H9 (cell line): ENCODE data around the gene TNFAIP2. TPM values are rescaled to one million over a fixed set of nuclear protein-coding genes. Genes with fewer than 3 reads are reported as not detected.
"Not testable (repeated sequence)": the region's sequence is repeated elsewhere in the genome, so short reads cannot be mapped to it uniquely, and the experiment has no call there.

Source experiments
- DNase-seq: peaks from one replicate; pipeline ENCODE4 v3.0.0-alpha.2; 2017
- H2AFZ ChIP-seq: one replicate; pipeline ENCODE4 v1.6.1; 2013; ENCODE audit warnings: mild to moderate bottlenecking, low read length, control low read depth, moderate library complexity
- H2AK5ac ChIP-seq: 2 replicates; pipeline ENCODE4 v1.6.1; 2013; ENCODE audit warnings: low read length, control low read depth, mixed read lengths; ENCODE audit not compliant: insufficient read length
- H2BK120ac ChIP-seq: one replicate; pipeline ENCODE4 v1.6.1; 2013; ENCODE audit warnings: low read depth, mild to moderate bottlenecking, low read length, control low read depth, inconsistent platforms; ENCODE audit not compliant: poor library complexity, severe bottlenecking
- H2BK12ac ChIP-seq: 2 replicates; pipeline ENCODE4 v1.6.1; 2013; ENCODE audit warnings: low read length, control low read depth, mixed read lengths, low read depth; ENCODE audit not compliant: insufficient read length
- H2BK15ac ChIP-seq: 2 replicates; pipeline ENCODE4 v1.6.1; 2013; ENCODE audit warnings: low read depth, low read length, control low read depth
- H2BK20ac ChIP-seq: one replicate; pipeline ENCODE4 v1.6.1; 2013; ENCODE audit warnings: low read depth, mild to moderate bottlenecking, low read length, control low read depth, inconsistent platforms; ENCODE audit not compliant: poor library complexity, severe bottlenecking
- H2BK5ac ChIP-seq: 2 replicates; pipeline ENCODE4 v1.6.1; 2013; ENCODE audit warnings: low read length, control low read depth, mixed read lengths; ENCODE audit not compliant: insufficient read length
- H3K14ac ChIP-seq: 2 replicates; pipeline ENCODE4 v1.6.1; 2013; ENCODE audit warnings: low read length, control low read depth; ENCODE audit not compliant: insufficient read depth
- H3K18ac ChIP-seq: 2 replicates; pipeline ENCODE4 v1.6.1; 2013; ENCODE audit warnings: low read depth, mild to moderate bottlenecking, mixed read lengths, low read length, control low read depth; ENCODE audit not compliant: insufficient read length
- H3K23ac ChIP-seq: 2 replicates; pipeline ENCODE4 v1.6.1; 2013; ENCODE audit warnings: low read length, control low read depth, mixed read lengths, low read depth; ENCODE audit not compliant: insufficient read length
- H3K23me2 ChIP-seq: 2 replicates; pipeline ENCODE4 v1.6.1; 2013; ENCODE audit warnings: low read depth, mild to moderate bottlenecking, mixed read lengths, low read length, control low read depth; ENCODE audit not compliant: insufficient read length, poor library complexity, severe bottlenecking
- H3K27ac ChIP-seq: 2 replicates; pipeline ENCODE4 v1.5.1; 2013; ENCODE audit warnings: low read length, control low read depth, mixed read lengths, low read depth; ENCODE audit not compliant: insufficient read length
- H3K27me3 ChIP-seq: 2 replicates; pipeline ENCODE4 v1.6.1; 2013; ENCODE audit warnings: low read length, control low read depth, inconsistent platforms; ENCODE audit not compliant: insufficient read depth
- H3K4ac ChIP-seq: 2 replicates; pipeline ENCODE4 v1.6.1; 2013; ENCODE audit warnings: low read depth, mild to moderate bottlenecking, control low read depth, inconsistent platforms, low read length, moderate library complexity
- H3K4me1 ChIP-seq: 2 replicates; pipeline ENCODE4 v1.6.1; 2013; ENCODE audit warnings: low read length, control low read depth, inconsistent platforms; ENCODE audit not compliant: insufficient read depth
- H3K4me2 ChIP-seq: 2 replicates; pipeline ENCODE4 v1.6.1; 2013; ENCODE audit warnings: low read length, control low read depth, mixed read lengths; ENCODE audit not compliant: insufficient read length, insufficient read depth
- H3K56ac ChIP-seq: 2 replicates; pipeline ENCODE4 v1.6.1; 2013; ENCODE audit warnings: low read depth, mild to moderate bottlenecking, mixed read lengths, low read length, control low read depth; ENCODE audit not compliant: insufficient read length
- H3K79me1 ChIP-seq: 2 replicates; pipeline ENCODE4 v1.6.1; 2013; ENCODE audit warnings: low read depth, mild to moderate bottlenecking, moderate library complexity, low read length, control low read depth, inconsistent platforms; ENCODE audit not compliant: insufficient read depth, poor library complexity, severe bottlenecking
- H3K79me2 ChIP-seq: 2 replicates; pipeline ENCODE4 v1.6.1; 2013; ENCODE audit warnings: low read length, control low read depth, inconsistent platforms; ENCODE audit not compliant: insufficient read depth
- H3K9ac ChIP-seq: 2 replicates; pipeline ENCODE4 v1.6.1; 2013; ENCODE audit warnings: low read length, control low read depth, mixed read lengths; ENCODE audit not compliant: insufficient read length; ENCODE audit errors: extremely low read depth
- H3K9me3 ChIP-seq: one replicate; pipeline ENCODE4 v1.6.1; 2013; ENCODE audit warnings: low read depth, low read length, inconsistent platforms; ENCODE audit not compliant: control insufficient read depth
- H3T11ph ChIP-seq: one replicate; pipeline ENCODE4 v1.6.1; 2013; ENCODE audit warnings: mild to moderate bottlenecking, low read length, control low read depth, inconsistent platforms
- H4K20me1 ChIP-seq: one replicate; pipeline ENCODE4 v1.6.1; 2013; ENCODE audit not compliant: control insufficient read depth, insufficient read length, insufficient read depth
- H4K5ac ChIP-seq: 2 replicates; pipeline ENCODE4 v1.6.1; 2013; ENCODE audit warnings: low read depth, mild to moderate bottlenecking, mixed read lengths, low read length, control low read depth; ENCODE audit not compliant: insufficient read length
- H4K8ac ChIP-seq: replicated peaks from 2 replicates; pipeline ENCODE4 v1.6.1; 2013; ENCODE audit warnings: low read length, control low read depth, mixed read lengths, low read depth; ENCODE audit not compliant: insufficient read length
- H4K91ac ChIP-seq: 2 replicates; pipeline ENCODE4 v1.6.1; 2013; ENCODE audit warnings: low read depth, mild to moderate bottlenecking, moderate library complexity, mixed read lengths, low read length, control low read depth; ENCODE audit not compliant: insufficient read length
- H3K27ac Mint-ChIP-seq, 3 experiments: 2 replicates in 2 of 3; 3 replicates in 1 of 3; pipeline ENCODE4 v1.8.0; 2020 to 2021; ENCODE audit warnings: mixed read lengths in 3 of 3, mild to moderate bottlenecking in 1 of 3, moderate library complexity in 1 of 3
- H3K27me3 Mint-ChIP-seq: 2 replicates; pipeline ENCODE4 v1.8.0; 2021; ENCODE audit warnings: low read depth, mild to moderate bottlenecking, moderate library complexity, mixed read lengths
- H3K36me3 Mint-ChIP-seq, 3 experiments: 2 replicates in 2 of 3; 3 replicates in 1 of 3; pipeline ENCODE4 v1.8.0; 2020 to 2021; ENCODE audit warnings: low read depth in 3 of 3, mixed read lengths in 3 of 3; ENCODE audit not compliant: insufficient read depth in 1 of 3
- H3K4me1 Mint-ChIP-seq, 2 experiments: 2 replicates each; pipeline ENCODE4 v1.8.0; 2020; ENCODE audit warnings: mixed read lengths in 2 of 2
- H3K4me3 Mint-ChIP-seq, 2 experiments: 2 replicates in 1 of 2; 3 replicates in 1 of 2; pipeline ENCODE4 v1.8.0; 2020 to 2021; ENCODE audit warnings: mild to moderate bottlenecking in 2 of 2, mixed read lengths in 2 of 2, moderate library complexity in 1 of 2
- H3K9me3 Mint-ChIP-seq, 2 experiments: 2 replicates in 1 of 2; 3 replicates in 1 of 2; pipeline ENCODE4 v1.8.0; 2020; ENCODE audit warnings: mild to moderate bottlenecking in 2 of 2, mixed read lengths in 2 of 2, moderate library complexity in 1 of 2
- WGBS: extraction: QIAGEN DNeasy Blood & Tissue Kit; methylation state at CpG from one replicate; pipeline ENCODE4 v1.1.7; 2013; ENCODE audit warnings: missing lambda C conversion rate, low lambda C conversion rate, mixed read lengths; ENCODE audit not compliant: insufficient read length; ENCODE audit errors: extremely low coverage; 5-methylcytosine and 5-hydroxymethylcytosine counted together
- total RNA-seq: library from RNA; stranded (reverse); gene quantifications from 2 replicates; pipeline ENCODE4 v1.2.1, GENCODE V29; 2021
- TF ChIP-seq, protein P1 (sequence below): fragments of 200-600 bp; sonication (generic); conservative IDR thresholded peaks from 3 replicates; pipeline ENCODE4 v1.8.0; 2021; ENCODE audit warnings: antibody characterized with exemption, mild to moderate bottlenecking

TNFAIP2 gene
- total RNA-seq, 1 experiment from 2014 or later: 29.3 TPM

GRCh38 chr14:103172921-103173320 is 49.7 kb downstream of the TNFAIP2 start:
- no CpG with 5 or more reads among the region's 5 CpGs for WGBS

DNA sequence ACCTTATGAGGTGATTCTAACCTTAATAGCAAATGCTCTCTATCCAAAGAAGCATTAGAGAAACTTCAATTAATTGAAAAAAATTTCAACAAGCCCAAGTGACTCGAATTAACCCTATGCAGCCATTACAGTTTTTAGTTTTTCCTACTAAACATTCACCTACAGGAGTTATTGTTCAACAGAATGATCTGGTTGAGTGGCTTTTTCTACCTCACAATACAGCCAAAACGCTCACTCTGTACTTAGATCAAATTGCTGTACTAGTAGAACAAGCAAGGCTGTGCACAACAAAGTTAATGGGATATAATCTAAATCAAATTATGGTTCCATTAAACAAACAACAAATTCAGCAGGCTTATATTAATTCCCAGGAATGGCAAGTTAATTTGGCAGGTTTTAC is 50.6 kb downstream of the TNFAIP2 start:
- H3K27ac Mint-ChIP-seq, H3K4me1 Mint-ChIP-seq, H3K79me1 ChIP-seq, H4K8ac ChIP-seq, H3K14ac ChIP-seq, H3K79me2 ChIP-seq, H3K4me1 ChIP-seq, H2BK12ac ChIP-seq, H4K91ac ChIP-seq, DNase-seq, H3K27me3 Mint-ChIP-seq, H4K20me1 ChIP-seq, H3K27ac ChIP-seq, H3K4ac ChIP-seq, H3K23me2 ChIP-seq, H2BK20ac ChIP-seq, H3K18ac ChIP-seq, H3T11ph ChIP-seq, H4K5ac ChIP-seq, H2BK15ac ChIP-seq, H2BK120ac ChIP-seq, H3K4me2 ChIP-seq, H3K27me3 ChIP-seq, H2BK5ac ChIP-seq, H2AFZ ChIP-seq, H2AK5ac ChIP-seq, H3K4me3 Mint-ChIP-seq, H3K9ac ChIP-seq, H3K56ac ChIP-seq, H3K23ac ChIP-seq: not testable (repeated sequence)
- H3K36me3 Mint-ChIP-seq: peaks cover 12 to 35% (median 34%) of the 10 kb centered on the region in 3 experiments
- WGBS: no CpG with 5 or more reads among the region's 2 CpGs
- H3K9me3 ChIP-seq: peaks cover 33% of the 10 kb centered on the region
- peaks cover 54 to 59% of the 10 kb centered on the region in 2 experiments for H3K9me3 Mint-ChIP-seq

More at GRCh38 chr14:103172921-103173320, 49.7 kb downstream of the TNFAIP2 start:
- peaks cover 54 to 59% of the 10 kb centered on the region in 2 experiments for H3K9me3 Mint-ChIP-seq
- H2AFZ ChIP-seq: no peak overlapping the region
- H3K27me3 ChIP-seq: no peaks in the 10 kb centered on the region
- no peak for DNase-seq
- no peak overlapping the region for H3K18ac ChIP-seq
- H4K91ac ChIP-seq: no peak overlapping the region
- H3T11ph ChIP-seq: no peak overlapping the region
- no peak overlapping the region for H3K4ac ChIP-seq
- H3K14ac ChIP-seq: no peak overlapping the region
- no peak overlapping the region for H4K5ac ChIP-seq
- H3K23ac ChIP-seq: no peak overlapping the region
- H2BK120ac ChIP-seq: no peak overlapping the region
- no peak overlapping the region for H2BK20ac ChIP-seq
- H3K27ac Mint-ChIP-seq: no peak overlapping the region
- no peak overlapping the region for H3K9ac ChIP-seq
- H3K23me2 ChIP-seq: no peaks in the 10 kb centered on the region
- H3K79me1 ChIP-seq: no peaks in the 10 kb centered on the region
- TF ChIP-seq, protein P1, sequence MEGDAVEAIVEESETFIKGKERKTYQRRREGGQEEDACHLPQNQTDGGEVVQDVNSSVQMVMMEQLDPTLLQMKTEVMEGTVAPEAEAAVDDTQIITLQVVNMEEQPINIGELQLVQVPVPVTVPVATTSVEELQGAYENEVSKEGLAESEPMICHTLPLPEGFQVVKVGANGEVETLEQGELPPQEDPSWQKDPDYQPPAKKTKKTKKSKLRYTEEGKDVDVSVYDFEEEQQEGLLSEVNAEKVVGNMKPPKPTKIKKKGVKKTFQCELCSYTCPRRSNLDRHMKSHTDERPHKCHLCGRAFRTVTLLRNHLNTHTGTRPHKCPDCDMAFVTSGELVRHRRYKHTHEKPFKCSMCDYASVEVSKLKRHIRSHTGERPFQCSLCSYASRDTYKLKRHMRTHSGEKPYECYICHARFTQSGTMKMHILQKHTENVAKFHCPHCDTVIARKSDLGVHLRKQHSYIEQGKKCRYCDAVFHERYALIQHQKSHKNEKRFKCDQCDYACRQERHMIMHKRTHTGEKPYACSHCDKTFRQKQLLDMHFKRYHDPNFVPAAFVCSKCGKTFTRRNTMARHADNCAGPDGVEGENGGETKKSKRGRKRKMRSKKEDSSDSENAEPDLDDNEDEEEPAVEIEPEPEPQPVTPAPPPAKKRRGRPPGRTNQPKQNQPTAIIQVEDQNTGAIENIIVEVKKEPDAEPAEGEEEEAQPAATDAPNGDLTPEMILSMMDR: no peak
- H3K27me3 Mint-ChIP-seq: peaks cover 5% of the 10 kb centered on the region
- H3K4me2 ChIP-seq: no peak overlapping the region
- H3K79me2 ChIP-seq: no peaks in the 10 kb centered on the region
- no peak overlapping the region for H2BK12ac ChIP-seq
- H3K4me1 Mint-ChIP-seq: no peaks in the 10 kb centered on the region
- no peak overlapping the region for H2BK5ac ChIP-seq
- H4K20me1 ChIP-seq: no peaks in the 10 kb centered on the region
- no peak overlapping the region for H3K27ac ChIP-seq
- H3K36me3 Mint-ChIP-seq: peaks cover 12 to 35% (median 34%) of the 10 kb centered on the region in 3 experiments
- no peak overlapping the region for H2BK15ac ChIP-seq
- H2AK5ac ChIP-seq: no peak overlapping the region
- no peaks in the 10 kb centered on the region for H3K4me1 ChIP-seq
- H3K9me3 ChIP-seq: peaks cover 34% of the 10 kb centered on the region
- H3K56ac ChIP-seq: no peak overlapping the region
- no peak overlapping the region for H3K4me3 Mint-ChIP-seq
- no peak overlapping the region for H4K8ac ChIP-seq
